ENCODE data around the gene CRTAC1.

Gene CRTAC1

GRCh38 chr10:98030093-98030821 is at the start of gene CRTAC1:
Gene CRTAC1 (minus strand): TSS chr10:98030621. CDS start chr10:98030472, 149 bp downstream.
- DNase-seq = peak; percentile 87

- DNase-seq = no peak
These were observed 48.4 kb upstream of the CRTAC1 start for GRCh38 chr10:98078774-98079173.

GRCh38 chr10:98077223-98077622 is 46.8 kb upstream of the CRTAC1 start:
- DNase-seq = no peak

GRCh38 chr10:98076086-98076485 is 45.7 kb upstream of the CRTAC1 start:
- DNase-seq = no peak

- DNase-seq = no peak
These were observed 44.0 kb upstream of the CRTAC1 start for GRCh38 chr10:98074315-98074911.

- no peak for DNase-seq
These were observed 36.7 kb upstream of the CRTAC1 start for GRCh38 chr10:98067165-98067564.

- DNase-seq = no peak
These were observed 33.3 kb upstream of the CRTAC1 start for GRCh38 chr10:98063740-98064027.

- DNase-seq = no peak
These were observed 32.0 kb upstream of the CRTAC1 start for GRCh38 chr10:98062424-98062823.

- no peak for DNase-seq
These were observed 29.7 kb upstream of the CRTAC1 start for GRCh38 chr10:98060079-98060478.

- no peak for DNase-seq
These were observed 27.9 kb upstream of the CRTAC1 start for GRCh38 chr10:98058295-98058694.

- DNase-seq = peak; percentile 61
These were observed 25.6 kb upstream of the CRTAC1 start for GRCh38 chr10:98055841-98056516.

GRCh38 chr10:98047009-98047741 is 16.8 kb upstream of the CRTAC1 start:
- no peak for DNase-seq

- DNase-seq = peak; percentile 66
These were observed 15.5 kb upstream of the CRTAC1 start for GRCh38 chr10:98045785-98046389.

GRCh38 chr10:98041352-98042043 is 11.1 kb upstream of the CRTAC1 start:
- peak; percentile 42 for DNase-seq

GRCh38 chr10:98039690-98040381 is 9.4 kb upstream of the CRTAC1 start:
- no peak for DNase-seq

- peak; percentile 13 for DNase-seq
These were observed 7.9 kb upstream of the CRTAC1 start for GRCh38 chr10:98038288-98038687.

GRCh38 chr10:98035599-98035998 is 5.2 kb upstream of the CRTAC1 start:
- peak; percentile 12 for DNase-seq

GRCh38 chr10:98033515-98033914 is 3.1 kb upstream of the CRTAC1 start:
- no peak for DNase-seq

- DNase-seq = no peak
These were observed 1.0 kb upstream of the CRTAC1 start for GRCh38 chr10:98031440-98031839.

- DNase-seq = no peak
These were observed 590 bp upstream of the CRTAC1 start for GRCh38 chr10:98030991-98031431.

GRCh38 chr10:98029149-98030092 is 1.0 kb downstream of the CRTAC1 start:
- DNase-seq = no peak

All from DMS153 (cell line).